ENCODE data around the gene DEPP1. TPM values are rescaled to one million over a fixed set of nuclear protein-coding genes. Genes with fewer than 3 reads are reported as not detected.

DEPP1 gene
- total RNA-seq, 2 experiments from 2014 or later: 0.34 to 0.40 TPM

DNA sequence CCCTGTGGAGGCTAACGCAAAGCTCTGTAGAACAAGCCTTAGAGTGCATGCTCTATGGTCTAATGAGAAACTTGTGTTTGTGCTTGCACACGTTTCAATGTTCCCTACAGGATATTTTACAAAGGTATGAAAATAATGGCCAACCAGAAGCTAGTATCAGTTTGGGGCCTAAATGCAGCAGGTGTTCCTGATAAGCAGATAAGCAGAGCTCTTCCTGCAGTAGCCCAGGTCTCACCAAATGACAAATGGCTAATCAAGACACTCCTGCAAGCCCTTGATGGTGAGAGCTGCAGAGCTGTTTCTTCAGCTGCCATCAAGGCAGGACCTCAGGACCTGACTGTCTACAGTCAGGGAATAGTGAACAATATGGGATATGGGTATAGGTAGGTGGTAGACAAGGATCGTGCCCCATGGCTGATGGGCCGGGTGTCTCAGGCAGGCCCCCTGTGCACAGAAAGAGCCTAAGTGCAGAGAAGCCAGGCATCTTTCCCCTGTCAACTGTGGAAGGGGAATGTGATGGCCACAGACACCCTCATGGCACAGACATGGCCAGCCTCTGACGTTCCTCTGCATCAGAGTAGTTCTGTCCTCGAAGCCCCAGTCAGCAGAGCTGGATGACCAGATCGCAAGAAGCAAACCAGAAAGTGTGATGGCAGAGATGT, 42.2 kb downstream of the DEPP1 start:
- no peaks in the 10 kb centered on the region for H3K27me3 Mint-ChIP-seq
- DNase-seq: no peak
- no peaks in the 10 kb centered on the region for H3K36me3 Mint-ChIP-seq
- intact Hi-C loops (cut with micrococcal nuclease): no loop called here
- ChIA-PET CTCF (no interaction called here), POLR2A (no interaction called here)
- no peak overlapping the region for H3K27ac Mint-ChIP-seq
- no peak overlapping the region for H3K4me3 Mint-ChIP-seq
- peaks cover 5% of the 10 kb centered on the region for H3K4me1 Mint-ChIP-seq (ENCODE audit: low read depth)
- H3K9me3 Mint-ChIP-seq: peaks cover 7% of the 10 kb centered on the region

DNA sequence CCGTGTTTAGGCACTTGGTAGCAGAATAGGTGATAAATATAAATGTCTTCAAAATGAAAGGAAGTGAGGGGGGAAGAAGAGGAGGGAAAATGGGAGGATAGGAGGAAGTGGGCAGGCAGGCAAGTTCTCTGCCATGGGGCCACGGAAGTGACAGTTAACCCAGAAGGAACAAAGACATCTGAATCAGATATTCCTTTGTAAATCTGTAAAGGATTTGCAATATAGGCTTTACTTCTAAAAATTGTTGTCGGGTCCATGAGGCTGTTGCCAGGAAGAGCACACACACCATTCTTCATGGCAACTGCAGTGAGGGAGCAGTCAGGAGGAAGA, 42.7 kb downstream of the DEPP1 start:
- intact Hi-C loops (cut with micrococcal nuclease): no loop called here
- DNase-seq: no peak
- POLR2A ChIA-PET: no interaction called here
- H3K36me3 Mint-ChIP-seq: no peaks in the 10 kb centered on the region
- H3K27me3 Mint-ChIP-seq: no peaks in the 10 kb centered on the region
- no peak overlapping the region for H3K4me3 Mint-ChIP-seq
- no peak overlapping the region for H3K27ac Mint-ChIP-seq
- peaks cover 7% of the 10 kb centered on the region for H3K9me3 Mint-ChIP-seq
- CTCF ChIA-PET: no interaction called here
- H3K4me1 Mint-ChIP-seq (ENCODE audit: low read depth): peaks cover 5% of the 10 kb centered on the region

DNA sequence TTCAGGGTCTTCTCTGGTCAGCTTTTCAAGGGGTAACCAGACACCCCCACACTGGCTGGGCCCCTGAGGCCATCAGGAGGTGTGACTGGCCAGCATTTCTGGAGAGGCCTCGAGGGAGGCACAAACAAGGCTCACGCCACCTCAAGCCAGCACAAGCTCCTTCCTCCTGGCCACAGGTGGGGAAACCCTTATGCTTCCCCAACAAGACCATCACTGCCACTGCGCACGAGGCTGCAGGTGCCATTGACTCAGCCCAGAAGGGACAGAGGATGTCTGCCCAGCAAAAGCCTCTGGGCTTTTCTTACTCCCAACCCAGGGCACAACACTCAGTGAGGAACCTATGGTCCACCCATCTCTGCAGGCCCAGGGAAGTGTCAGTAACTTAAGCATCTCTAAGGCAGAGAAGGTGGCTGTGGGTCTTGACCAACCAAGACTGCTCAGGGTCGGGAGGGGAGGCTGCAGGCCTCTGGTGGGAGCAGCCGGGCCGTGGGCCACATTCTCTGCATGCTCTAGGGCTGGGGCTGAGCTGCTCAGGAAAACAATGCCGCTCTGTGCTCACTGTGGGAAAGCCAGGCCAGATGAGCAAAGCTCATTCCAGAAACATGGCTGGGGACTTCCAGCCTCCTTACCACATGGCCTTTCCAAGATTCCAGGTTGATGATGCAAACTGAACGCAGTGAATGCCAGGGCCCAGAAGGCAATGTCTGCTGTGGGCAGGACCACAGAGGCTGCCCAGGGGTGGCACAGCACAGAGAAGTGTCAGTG, 43.2 kb downstream of the DEPP1 start:
- no peak for DNase-seq
- ChIA-PET POLR2A (no interaction called here), CTCF (interaction anchor here (1.5 kb wide), 1 partner anchor 34 kb away, joined by 3 read pairs; no protein-coding TSS in a partner anchor)
- Mint-ChIP-seq H3K4me3 (no peak overlapping the region), H3K9me3 (peaks cover 7% of the 10 kb centered on the region), H3K27me3 (no peaks in the 10 kb centered on the region), H3K36me3 (no peaks in the 10 kb centered on the region), H3K4me1 (ENCODE audit: low read depth) (peaks cover 5% of the 10 kb centered on the region), H3K27ac (no peak overlapping the region)
- intact Hi-C loops (cut with micrococcal nuclease): no loop called here

DNA sequence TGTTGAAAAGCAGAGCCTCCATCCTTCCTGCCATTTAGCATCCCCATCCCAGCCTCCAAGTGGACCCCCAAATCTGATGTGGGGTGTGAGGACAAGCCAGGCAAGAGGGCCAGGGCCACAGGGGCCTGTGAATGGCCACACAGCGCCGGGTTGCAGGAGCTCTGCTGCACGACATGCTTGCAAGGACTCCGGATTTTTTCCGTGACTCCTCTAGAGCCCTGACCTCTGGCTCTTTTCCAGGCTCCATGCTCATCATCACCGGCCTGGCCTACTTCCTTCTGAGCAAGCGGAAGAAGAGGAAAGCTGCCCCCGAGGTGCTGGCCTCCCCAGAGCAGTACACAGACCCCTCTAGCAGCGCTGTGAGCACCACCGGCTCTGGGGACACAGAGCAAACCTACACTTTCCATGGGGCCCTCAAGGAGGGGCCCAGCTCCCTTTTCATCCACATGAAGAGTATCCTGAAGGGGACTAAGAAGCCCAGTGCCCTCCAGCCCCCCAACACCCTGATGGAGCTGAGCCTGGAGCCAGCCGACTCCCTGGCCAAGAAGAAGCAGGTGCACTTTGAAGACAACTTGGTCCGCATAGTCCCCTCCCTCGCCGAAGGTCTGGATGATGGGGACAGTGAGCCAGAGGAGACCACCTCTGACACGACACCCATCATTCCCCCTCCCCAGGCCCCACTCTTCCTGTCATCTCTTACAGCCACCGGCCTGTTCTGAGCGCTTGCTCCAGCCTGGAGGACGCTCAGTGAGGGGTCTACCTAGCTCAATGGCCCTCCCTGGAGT, 44.0 kb downstream of the DEPP1 start:
- peaks cover 5% of the 10 kb centered on the region for H3K4me1 Mint-ChIP-seq (ENCODE audit: low read depth)
- H3K36me3 Mint-ChIP-seq: no peaks in the 10 kb centered on the region
- intact Hi-C loops (cut with micrococcal nuclease): no loop called here
- no peak for DNase-seq
- POLR2A ChIA-PET: no interaction called here
- H3K27ac Mint-ChIP-seq: no peak overlapping the region
- H3K4me3 Mint-ChIP-seq: no peak overlapping the region
- H3K27me3 Mint-ChIP-seq: no peaks in the 10 kb centered on the region
- peaks cover 5% of the 10 kb centered on the region for H3K9me3 Mint-ChIP-seq
- CTCF ChIA-PET: interaction anchor here (1.5 to 2.0 kb wide), 2 partner anchors 9 to 33 kb away, joined by 3 to 7 read pairs; no protein-coding TSS in a partner anchor

DNA sequence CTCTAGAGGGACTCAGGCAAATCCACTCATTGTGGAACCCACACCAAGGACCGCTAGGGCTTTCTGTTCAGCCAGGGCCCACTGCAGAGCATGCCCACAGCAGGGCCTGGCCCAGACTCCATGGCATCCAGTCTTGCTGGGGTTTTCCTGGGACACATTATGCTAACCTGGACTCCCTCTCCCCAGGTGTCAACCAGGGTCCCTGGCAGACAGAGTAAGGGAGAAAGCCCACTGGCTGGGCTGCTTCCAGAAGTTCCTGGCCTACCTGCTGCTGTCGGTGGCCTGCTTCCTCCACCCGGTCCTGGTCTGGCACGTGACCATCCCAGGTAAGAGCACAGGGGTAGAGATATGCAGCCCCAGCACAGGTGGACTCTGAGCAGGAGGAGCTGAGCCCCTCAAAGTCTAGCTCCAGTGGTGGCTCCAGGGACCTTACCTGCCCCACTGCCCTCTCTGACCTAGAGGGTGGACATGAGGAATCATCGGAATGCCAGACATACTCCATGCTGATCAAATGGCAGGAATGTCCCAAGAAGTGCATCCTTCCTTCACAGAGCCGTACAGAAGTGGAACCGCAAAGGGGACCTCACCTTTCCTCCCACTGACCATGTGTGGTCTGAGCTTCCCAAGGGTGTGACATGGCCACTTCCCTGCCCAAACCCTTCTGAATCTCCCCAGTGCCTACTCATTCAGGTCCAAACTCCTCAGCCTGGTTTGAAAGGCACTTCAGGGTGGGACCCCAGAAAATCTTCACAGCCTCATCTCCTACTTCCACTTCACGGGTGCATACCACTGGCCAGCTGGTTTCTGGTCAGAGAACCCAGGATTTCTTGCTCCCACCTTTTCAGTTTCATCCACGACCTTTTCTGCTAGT, 44.9 kb downstream of the DEPP1 start:
- Mint-ChIP-seq H3K4me1 (ENCODE audit: low read depth) (peaks cover 5% of the 10 kb centered on the region), H3K27ac (no peak overlapping the region), H3K9me3 (no peaks in the 10 kb centered on the region), H3K27me3 (no peaks in the 10 kb centered on the region), H3K4me3 (no peak overlapping the region), H3K36me3 (no peaks in the 10 kb centered on the region)
- CTCF ChIA-PET: interaction anchor here (0.6 to 2.5 kb wide), 22 partner anchors 10 to 558 kb away, joined by 3 to 28 read pairs (median 5); partner anchors contain the start of genes DEPP1 and RASSF4
- POLR2A ChIA-PET: interaction anchor here (0.8 kb wide), 1 partner anchor 43 kb away, joined by 3 read pairs; no protein-coding TSS in a partner anchor
- intact Hi-C loops (cut with micrococcal nuclease): loop anchor here (2.0 kb wide), 1 partner anchor 67 kb away; the partner anchor contains the start of gene ZNF22
- DNase-seq: no peak

DNA sequence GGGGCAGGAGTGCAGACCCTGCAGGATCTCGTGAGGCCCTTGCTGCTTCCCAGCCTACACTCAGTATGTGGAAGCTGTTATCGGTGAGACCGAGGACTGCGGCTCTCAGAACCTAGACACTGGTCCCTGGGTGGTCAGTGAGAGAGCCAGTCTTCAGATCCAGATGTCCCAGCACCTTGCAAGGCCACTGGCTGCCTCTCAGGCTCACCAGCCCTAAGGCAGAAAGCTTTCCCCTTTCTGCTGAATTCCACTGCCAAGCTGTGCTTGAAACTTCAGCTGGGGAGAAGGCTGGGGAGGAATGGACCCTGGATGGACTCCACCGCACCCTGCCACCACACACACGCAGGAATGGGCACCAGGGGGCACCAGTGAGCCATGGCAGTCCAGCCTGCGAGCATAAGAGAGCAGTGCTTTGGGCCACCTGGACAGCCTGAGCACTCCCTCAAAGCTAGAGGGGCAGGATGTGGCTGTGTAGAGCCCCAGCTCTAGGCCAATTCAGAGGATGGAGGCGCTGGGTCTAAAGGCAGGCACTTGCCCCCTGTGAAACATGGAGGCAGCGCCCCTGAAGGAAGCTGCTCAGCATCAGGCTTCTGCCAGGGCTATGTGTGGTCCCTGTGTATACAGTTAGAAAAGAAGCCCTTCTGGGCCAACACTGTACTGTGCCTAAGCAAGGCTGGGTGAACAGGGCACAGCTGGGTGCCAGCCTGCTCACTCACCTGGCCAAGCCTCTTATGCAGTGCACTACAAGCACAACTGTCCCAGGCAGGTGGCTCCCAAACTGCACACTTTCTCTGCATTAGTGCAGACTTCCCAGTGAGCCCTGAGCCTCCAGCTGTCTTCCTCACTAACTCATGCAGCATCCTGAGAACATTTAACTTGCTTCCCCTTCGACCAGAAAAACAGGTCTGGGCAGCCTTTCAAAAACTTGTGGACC, 45.8 kb downstream of the DEPP1 start:
- H3K36me3 Mint-ChIP-seq: no peaks in the 10 kb centered on the region
- CTCF ChIA-PET: interaction anchor here (0.6 to 2.5 kb wide), 28 partner anchors 11 to 557 kb away, joined by 3 to 28 read pairs (median 4); partner anchors contain the start of genes DEPP1 and RASSF4
- no peak overlapping the region for H3K27ac Mint-ChIP-seq
- no peak overlapping the region for H3K4me3 Mint-ChIP-seq
- no peaks in the 10 kb centered on the region for H3K9me3 Mint-ChIP-seq
- POLR2A ChIA-PET: interaction anchor here (0.8 kb wide), 1 partner anchor 44 kb away, joined by 3 read pairs; no protein-coding TSS in a partner anchor
- peak; percentile 86 for DNase-seq
- H3K27me3 Mint-ChIP-seq: no peaks in the 10 kb centered on the region
- intact Hi-C loops (cut with micrococcal nuclease): loop anchor here (1.0 to 2.0 kb wide), 2 partner anchors 42 to 68 kb away; partner anchors contain the start of gene ZNF22
- peaks cover 5% of the 10 kb centered on the region for H3K4me1 Mint-ChIP-seq (ENCODE audit: low read depth)

DNA sequence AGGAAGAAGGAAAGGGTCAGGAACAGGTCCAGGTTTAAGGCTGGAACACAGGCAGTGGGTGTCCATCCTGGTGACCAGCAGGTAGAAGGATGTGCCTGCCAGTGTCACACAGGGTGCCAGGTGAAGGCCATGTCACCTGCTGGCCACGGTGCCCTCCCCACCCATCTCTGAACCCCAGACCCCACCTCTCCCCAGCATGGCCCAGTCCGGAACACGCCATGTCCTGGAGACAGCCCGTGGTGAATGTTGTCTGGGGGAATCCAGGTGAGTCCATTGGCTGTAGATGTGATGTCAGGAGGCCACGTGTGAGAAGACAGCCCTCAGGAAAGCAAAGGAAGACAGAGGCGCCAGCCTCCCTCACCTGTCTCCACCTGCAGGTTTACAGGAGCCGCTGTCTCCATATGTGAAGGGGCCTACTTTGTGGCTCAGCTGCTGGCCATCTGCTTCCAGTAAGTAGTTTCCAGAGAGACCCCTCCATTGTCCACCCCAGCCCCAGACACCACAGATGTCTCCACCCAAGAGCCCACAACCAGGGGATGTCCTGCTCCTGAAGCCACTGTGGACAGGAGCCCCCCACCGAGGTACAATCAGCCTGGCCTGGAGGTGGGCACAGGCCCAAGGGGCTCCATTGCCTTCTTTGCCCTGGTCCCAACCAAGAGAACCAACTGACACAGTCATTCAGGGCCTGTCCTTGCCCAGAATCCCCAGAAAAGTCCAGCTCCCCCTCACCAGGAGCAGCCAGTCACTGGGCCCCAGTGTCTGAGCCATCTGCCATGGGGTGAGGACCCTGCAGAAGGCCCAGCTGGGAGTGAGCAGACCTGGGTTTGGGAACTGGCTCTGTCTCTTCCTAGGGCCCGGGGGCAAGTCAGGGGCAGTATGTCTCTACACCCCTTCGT, 46.7 kb downstream of the DEPP1 start:
- CTCF ChIA-PET: interaction anchor here (0.7 to 2.5 kb wide), 19 partner anchors 11 to 76 kb away, joined by 3 to 28 read pairs (median 4); partner anchors contain the start of gene RASSF4
- intact Hi-C loops (cut with micrococcal nuclease): loop anchor here (1.0 to 2.0 kb wide), 2 partner anchors 42 to 69 kb away; partner anchors contain the start of gene ZNF22
- POLR2A ChIA-PET: no interaction called here

DNA sequence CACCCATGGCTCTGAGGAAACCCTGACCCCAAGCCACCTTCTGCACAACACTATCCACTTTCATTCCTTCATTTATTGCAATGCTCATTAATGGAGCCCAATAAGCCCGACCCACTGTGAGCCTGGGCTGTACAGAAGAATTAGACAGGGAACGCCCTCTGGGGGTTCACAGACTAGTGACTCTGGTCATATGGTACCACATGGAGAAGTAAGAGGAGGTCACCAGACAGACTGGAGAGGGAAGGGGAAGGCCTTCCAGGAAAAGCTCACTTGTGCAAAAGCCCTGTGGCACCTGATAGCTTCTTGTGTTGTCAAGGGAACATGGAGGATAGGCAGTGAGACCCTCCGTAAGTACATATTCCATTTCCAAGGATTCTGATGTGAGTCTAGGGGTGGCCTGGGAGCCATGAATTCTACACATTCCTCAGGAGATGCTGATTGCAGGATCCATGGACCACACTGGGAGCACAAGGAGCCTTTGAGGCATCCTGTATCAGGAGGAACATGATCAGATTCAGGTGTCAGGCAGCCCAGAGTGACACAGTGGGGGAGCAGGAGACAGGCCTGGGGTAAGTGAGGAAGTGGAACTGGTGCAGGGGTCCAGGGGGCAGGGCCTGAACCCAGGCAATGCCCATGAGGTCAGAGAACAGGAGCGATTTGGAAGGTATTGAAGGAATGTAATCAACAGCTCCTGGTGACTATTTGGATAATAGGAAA, 47.5 kb downstream of the DEPP1 start:
- ChIA-PET CTCF (interaction anchor here (1.6 to 2.5 kb wide), 2 partner anchors 13 to 38 kb away, joined by 3 to 22 read pairs; no protein-coding TSS in a partner anchor), POLR2A (no interaction called here)
- Mint-ChIP-seq H3K4me1 (ENCODE audit: low read depth) (peaks cover 5% of the 10 kb centered on the region), H3K4me3 (no peak overlapping the region), H3K27ac (no peak overlapping the region), H3K27me3 (no peaks in the 10 kb centered on the region), H3K9me3 (no peaks in the 10 kb centered on the region), H3K36me3 (no peaks in the 10 kb centered on the region)
- DNase-seq: no peak
- intact Hi-C loops (cut with micrococcal nuclease): no loop called here

More for the DNA sequence above, 46.7 kb downstream of the DEPP1 start:
- Mint-ChIP-seq H3K9me3 (no peaks in the 10 kb centered on the region), H3K36me3 (no peaks in the 10 kb centered on the region), H3K4me3 (no peak overlapping the region), H3K27me3 (no peaks in the 10 kb centered on the region), H3K27ac (no peak overlapping the region), H3K4me1 (ENCODE audit: low read depth) (peaks cover 5% of the 10 kb centered on the region)
- no peak for DNase-seq

DNA sequence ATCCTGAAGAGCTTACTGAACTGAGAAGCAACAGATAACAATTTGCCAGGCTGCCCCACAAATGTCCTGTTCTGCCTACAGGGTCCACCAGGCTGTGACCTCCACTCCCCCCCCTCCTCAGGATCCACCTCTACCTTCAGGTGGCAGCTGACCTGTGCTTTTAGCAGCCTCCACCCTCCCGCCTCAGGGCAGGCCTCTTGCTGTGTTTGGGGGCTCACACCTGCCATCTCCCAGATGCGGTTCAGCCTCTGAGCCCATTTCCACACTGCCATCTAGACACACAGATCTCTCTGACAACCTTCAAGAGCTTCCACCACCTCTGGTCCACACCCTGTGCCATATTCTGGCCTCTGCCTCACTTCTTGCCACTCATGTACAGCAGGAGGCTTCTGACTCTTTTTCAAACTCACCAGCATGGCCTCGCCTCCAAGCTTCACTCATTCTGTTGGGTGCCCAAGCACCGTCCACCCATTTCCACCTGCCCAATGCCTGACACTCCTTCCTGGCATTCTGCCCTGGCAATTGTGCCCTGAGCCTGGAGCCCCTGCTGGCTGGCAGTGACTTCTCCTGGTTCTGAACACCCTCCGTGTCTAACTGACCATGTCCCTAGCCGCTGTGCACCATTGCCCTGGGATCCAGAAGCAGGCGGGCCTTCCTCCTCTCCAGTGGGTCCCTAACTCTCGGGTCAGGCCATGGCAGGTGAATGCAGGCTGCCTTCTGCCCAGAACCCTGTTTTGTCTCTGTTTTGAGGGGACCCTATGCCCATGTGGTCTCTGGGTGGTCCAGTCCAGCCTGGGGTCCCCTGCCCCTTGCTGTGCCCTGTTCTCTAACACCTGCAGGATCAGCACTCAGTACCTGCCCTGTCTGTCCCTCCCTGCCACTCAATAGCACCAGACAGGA, 49.0 kb downstream of the DEPP1 start:
- CTCF ChIA-PET: interaction anchor here (0.7 kb wide), 1 partner anchor 15 kb away, joined by 3 read pairs; no protein-coding TSS in a partner anchor
- no peak for DNase-seq
- intact Hi-C loops (cut with micrococcal nuclease): no loop called here
- Mint-ChIP-seq H3K36me3 (no peaks in the 10 kb centered on the region), H3K27ac (no peak overlapping the region), H3K4me3 (no peak overlapping the region), H3K27me3 (no peaks in the 10 kb centered on the region), H3K4me1 (ENCODE audit: low read depth) (no peaks in the 10 kb centered on the region), H3K9me3 (no peaks in the 10 kb centered on the region)
- POLR2A ChIA-PET: no interaction called here
